ENCODE results near the gene COTL1.

The COTL1 gene

DNA sequence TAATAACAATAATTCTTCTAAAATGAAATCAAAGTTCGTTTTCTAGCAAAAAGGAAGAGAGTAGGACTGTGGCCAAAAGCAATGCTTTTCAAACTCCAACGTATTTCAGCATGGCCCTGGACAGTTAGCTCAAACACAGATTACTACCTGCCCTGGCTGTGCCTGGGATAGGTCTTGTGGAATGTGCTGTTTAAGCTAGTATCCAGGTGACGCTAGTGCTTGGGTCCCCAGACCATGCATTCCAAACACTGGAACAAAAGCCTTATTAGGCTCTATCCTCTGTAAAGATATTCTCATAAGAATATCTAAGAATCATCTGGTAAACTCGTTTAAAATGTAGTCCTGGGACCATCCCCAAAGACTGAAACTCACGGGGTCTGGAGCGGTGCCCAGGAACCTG is 60.8 kb downstream of the COTL1 start:
- Mint-ChIP-seq H3K27me3 (ENCODE audit: low read depth) (no peaks in the 10 kb centered on the region), H3K9me3 (no peaks in the 10 kb centered on the region), H3K27ac (no peak overlapping the region), H3K4me1 (ENCODE audit: low read depth) (peaks cover 35% of the 10 kb centered on the region), H3K4me3 (no peak overlapping the region), H3K36me3 (ENCODE audit: low read depth) (peaks cover 30% of the 10 kb centered on the region)

- Mint-ChIP-seq H3K27ac (peak overlapping the region; percentile 34), H3K4me1 (ENCODE audit: low read depth) (peaks cover 40% of the 10 kb centered on the region), H3K4me3 (no peak overlapping the region), H3K27me3 (ENCODE audit: low read depth) (no peaks in the 10 kb centered on the region), H3K36me3 (ENCODE audit: low read depth) (peaks cover 30% of the 10 kb centered on the region), H3K9me3 (no peaks in the 10 kb centered on the region)
Measured at GRCh38 chr16:84555418-84556196, 62.3 kb downstream of the COTL1 start.

- H3K36me3 Mint-ChIP-seq (ENCODE audit: low read depth): peaks cover 32% of the 10 kb centered on the region
- no peaks in the 10 kb centered on the region for H3K9me3 Mint-ChIP-seq
- peaks cover 43% of the 10 kb centered on the region for H3K4me1 Mint-ChIP-seq (ENCODE audit: low read depth)
- no peaks in the 10 kb centered on the region for H3K27me3 Mint-ChIP-seq (ENCODE audit: low read depth)
- H3K27ac Mint-ChIP-seq: peak overlapping the region; percentile 94
- peak overlapping the region; percentile 96 for H3K4me3 Mint-ChIP-seq
Measured at GRCh38 chr16:84554627-84555328, 63.1 kb downstream of the COTL1 start.

- H3K4me1 Mint-ChIP-seq (ENCODE audit: low read depth): peaks cover 50% of the 10 kb centered on the region
- H3K27ac Mint-ChIP-seq: peak overlapping the region; percentile 94
Measured at GRCh38 chr16:84553873-84554399, 63.9 kb downstream of the COTL1 start.

GRCh38 chr16:84552135-84552534 is 65.7 kb downstream of the COTL1 start:
- Mint-ChIP-seq H3K4me1 (ENCODE audit: low read depth) (peaks cover 59% of the 10 kb centered on the region), H3K9me3 (no peaks in the 10 kb centered on the region), H3K36me3 (ENCODE audit: low read depth) (peaks cover 40% of the 10 kb centered on the region), H3K27ac (peak overlapping the region; percentile 95), H3K4me3 (peak overlapping the region; percentile 96), H3K27me3 (ENCODE audit: low read depth) (no peaks in the 10 kb centered on the region)

More at GRCh38 chr16:84553873-84554399, 63.9 kb downstream of the COTL1 start:
- Mint-ChIP-seq H3K4me3 (peak overlapping the region; percentile 96), H3K27me3 (ENCODE audit: low read depth) (no peaks in the 10 kb centered on the region), H3K9me3 (no peaks in the 10 kb centered on the region), H3K36me3 (ENCODE audit: low read depth) (peaks cover 39% of the 10 kb centered on the region)

- Mint-ChIP-seq H3K27me3 (ENCODE audit: low read depth) (no peaks in the 10 kb centered on the region), H3K36me3 (ENCODE audit: low read depth) (peaks cover 53% of the 10 kb centered on the region), H3K27ac (peak overlapping the region; percentile 97), H3K4me1 (ENCODE audit: low read depth) (peaks cover 60% of the 10 kb centered on the region), H3K9me3 (no peaks in the 10 kb centered on the region), H3K4me3 (peak overlapping the region; percentile 85)
Measured at GRCh38 chr16:84550096-84550495, 67.8 kb downstream of the COTL1 start.

DNA sequence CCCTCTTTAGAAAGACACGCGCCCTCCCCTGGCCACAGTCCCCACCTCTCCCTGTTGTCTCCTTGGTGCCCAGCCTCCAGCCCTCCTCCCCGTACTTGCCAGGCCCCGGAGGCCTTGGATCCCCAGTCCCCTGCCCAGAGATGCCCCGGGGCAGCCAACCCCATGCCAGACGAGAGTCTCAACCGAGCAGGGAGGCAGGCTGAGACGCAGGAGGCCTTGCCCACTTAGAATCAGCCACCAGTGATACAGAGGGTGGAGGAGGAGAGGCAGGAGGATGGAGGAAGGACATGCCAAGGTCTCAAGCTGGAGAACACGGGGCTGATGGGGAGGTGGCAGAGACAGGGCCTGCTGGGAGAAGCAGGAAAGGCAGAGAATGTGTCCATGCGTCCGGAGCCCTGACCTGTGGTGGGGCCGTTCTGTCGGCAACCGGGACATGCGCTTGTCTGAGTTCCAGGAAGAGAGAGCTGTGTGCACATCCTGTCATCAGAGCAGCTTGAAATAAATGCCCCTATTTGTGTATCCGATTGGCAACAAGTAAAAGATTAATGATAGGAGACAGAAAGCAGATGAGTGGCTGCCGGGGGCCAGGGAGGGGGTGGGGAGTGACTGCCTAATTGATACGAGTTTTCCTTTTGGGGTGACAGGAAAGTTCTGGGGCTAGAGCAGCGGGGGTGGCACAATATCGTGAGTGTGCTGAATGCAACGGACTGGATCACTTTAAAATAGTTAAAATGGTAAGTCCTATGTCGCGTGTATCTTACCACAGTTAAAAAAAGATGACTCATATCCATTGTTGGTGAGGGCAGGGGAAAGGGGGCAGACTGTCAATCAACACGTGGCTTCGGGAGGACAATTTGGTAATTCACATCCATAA is 68.7 kb downstream of the COTL1 start:
- Mint-ChIP-seq H3K36me3 (ENCODE audit: low read depth) (peaks cover 57% of the 10 kb centered on the region), H3K9me3 (no peaks in the 10 kb centered on the region), H3K27ac (peak overlapping the region; percentile 97), H3K4me1 (ENCODE audit: low read depth) (peaks cover 59% of the 10 kb centered on the region), H3K4me3 (peak overlapping the region; percentile 85), H3K27me3 (ENCODE audit: low read depth) (no peaks in the 10 kb centered on the region)

DNA sequence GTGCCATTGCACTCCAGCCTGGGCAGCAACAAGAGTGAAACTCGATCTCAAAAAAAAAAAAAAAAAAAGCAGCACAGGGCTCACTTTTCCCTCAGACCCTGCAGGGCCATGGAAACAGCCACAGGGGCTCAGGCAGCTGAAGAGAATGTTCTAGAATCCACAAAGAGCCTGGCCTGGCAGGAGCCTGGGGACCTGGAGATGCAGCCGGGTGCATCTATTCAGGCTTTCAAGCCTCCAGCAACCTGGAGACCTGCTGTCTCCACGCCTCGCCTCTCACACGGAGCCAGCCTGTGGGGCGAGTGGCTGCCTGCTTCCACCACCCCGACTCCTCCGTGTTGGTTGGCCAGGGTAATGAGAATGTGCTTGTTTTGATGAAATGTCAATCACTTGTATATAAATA is 69.4 kb downstream of the COTL1 start:
- peaks cover 53% of the 10 kb centered on the region for H3K36me3 Mint-ChIP-seq (ENCODE audit: low read depth)
- peaks cover 57% of the 10 kb centered on the region for H3K4me1 Mint-ChIP-seq (ENCODE audit: low read depth)
- peak overlapping the region; percentile 85 for H3K4me3 Mint-ChIP-seq
- H3K9me3 Mint-ChIP-seq: no peaks in the 10 kb centered on the region
- no peaks in the 10 kb centered on the region for H3K27me3 Mint-ChIP-seq (ENCODE audit: low read depth)
- peak overlapping the region; percentile 97 for H3K27ac Mint-ChIP-seq

- Mint-ChIP-seq H3K9me3 (no peaks in the 10 kb centered on the region), H3K27ac (peak overlapping the region; percentile 23), H3K36me3 (ENCODE audit: low read depth) (peaks cover 49% of the 10 kb centered on the region), H3K4me3 (peak overlapping the region; percentile 49), H3K27me3 (ENCODE audit: low read depth) (no peaks in the 10 kb centered on the region), H3K4me1 (ENCODE audit: low read depth) (peaks cover 55% of the 10 kb centered on the region)
Measured at GRCh38 chr16:84547546-84548061, 70.3 kb downstream of the COTL1 start.

DNA sequence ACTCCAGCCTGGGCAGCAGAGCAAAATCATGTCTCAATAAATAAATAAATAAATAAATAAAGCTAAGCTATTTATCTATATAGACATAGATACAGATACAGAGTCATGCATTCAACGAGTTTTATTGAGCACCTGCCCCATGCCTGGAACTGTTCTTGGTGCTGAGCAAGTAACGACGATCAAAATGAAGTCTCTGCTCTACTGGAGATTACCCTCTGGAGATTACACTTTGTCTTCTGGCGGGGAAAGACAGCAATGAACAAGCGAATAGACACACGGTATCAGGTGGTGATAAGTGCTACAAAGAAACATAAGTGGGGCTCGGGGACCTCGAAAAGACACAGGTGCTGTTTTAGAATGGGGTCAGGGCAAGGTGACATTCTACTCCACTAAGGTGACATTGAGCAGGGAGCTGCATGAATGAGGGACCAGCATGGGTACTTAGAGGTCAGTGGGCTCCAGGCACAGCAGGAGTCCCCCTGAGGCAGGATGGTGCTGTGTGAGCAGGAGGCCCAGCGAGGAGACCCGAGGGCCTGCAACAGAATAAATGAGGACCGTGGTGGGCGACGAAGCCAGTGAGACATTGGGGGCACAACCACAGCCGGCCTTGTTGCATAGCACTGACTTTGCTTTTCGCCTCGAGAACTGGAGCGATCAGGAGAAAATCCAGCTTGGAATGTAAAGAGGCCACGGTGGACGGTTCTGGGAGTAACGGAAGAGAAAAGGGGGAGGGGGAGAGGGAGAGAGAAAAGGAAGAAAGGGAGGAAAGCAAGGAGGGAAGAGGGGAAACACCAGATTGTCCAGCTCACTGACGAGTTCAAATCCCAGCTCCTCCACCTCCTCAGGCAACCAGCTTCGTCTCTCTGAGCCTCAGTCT is 71.0 kb downstream of the COTL1 start:
- Mint-ChIP-seq H3K9me3 (no peaks in the 10 kb centered on the region), H3K4me1 (ENCODE audit: low read depth) (peaks cover 50% of the 10 kb centered on the region), H3K27me3 (ENCODE audit: low read depth) (no peaks in the 10 kb centered on the region), H3K27ac (peak overlapping the region; percentile 23), H3K4me3 (peak overlapping the region; percentile 49), H3K36me3 (ENCODE audit: low read depth) (peaks cover 45% of the 10 kb centered on the region)

GRCh38 chr16:84545114-84545737 is 72.7 kb downstream of the COTL1 start:
- H3K9me3 Mint-ChIP-seq: no peaks in the 10 kb centered on the region
- peaks cover 39% of the 10 kb centered on the region for H3K36me3 Mint-ChIP-seq (ENCODE audit: low read depth)
- peaks cover 43% of the 10 kb centered on the region for H3K4me1 Mint-ChIP-seq (ENCODE audit: low read depth)
- H3K27ac Mint-ChIP-seq: no peak overlapping the region
- H3K27me3 Mint-ChIP-seq (ENCODE audit: low read depth): no peaks in the 10 kb centered on the region
- H3K4me3 Mint-ChIP-seq: no peak overlapping the region

DNA sequence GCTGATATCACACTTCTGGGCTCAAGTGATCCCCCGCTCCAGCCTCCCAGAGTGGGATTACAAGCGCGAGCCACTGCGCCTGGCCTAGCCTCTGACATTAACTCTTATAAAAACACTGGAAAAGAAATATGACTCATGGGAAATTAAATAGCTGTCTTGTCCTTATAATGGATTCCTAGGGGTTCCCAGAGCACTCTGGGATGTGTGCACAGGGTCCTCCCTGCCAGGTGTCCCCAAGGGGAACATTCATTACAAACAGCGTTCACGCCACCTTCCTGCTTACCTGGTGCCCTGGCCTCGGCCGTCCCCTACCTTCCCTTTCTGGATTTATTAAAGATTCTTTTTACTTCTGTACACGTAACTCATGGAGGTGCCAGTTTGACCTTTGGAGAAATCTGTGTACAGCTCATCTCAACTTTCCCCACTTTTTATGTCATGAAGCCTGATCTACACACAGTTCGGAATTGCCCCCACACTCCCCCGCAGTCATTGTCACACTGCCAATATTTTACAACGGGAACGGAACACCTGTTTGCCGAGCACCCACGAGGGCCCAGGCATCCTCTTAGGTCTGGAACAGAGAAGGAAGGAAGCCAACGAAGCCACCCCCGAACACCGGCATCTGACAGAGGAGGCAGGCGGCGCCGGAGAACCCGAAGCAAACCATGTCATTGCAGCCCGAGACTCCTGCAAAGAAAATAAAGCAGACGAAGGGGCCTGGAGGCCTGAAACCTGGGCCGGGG is 73.7 kb downstream of the COTL1 start:
- H3K4me3 Mint-ChIP-seq: peak overlapping the region; percentile 22
- peaks cover 37% of the 10 kb centered on the region for H3K36me3 Mint-ChIP-seq (ENCODE audit: low read depth)
- H3K9me3 Mint-ChIP-seq: no peaks in the 10 kb centered on the region
- H3K4me1 Mint-ChIP-seq (ENCODE audit: low read depth): peaks cover 37% of the 10 kb centered on the region
- H3K27ac Mint-ChIP-seq: peak overlapping the region; percentile 67
- no peaks in the 10 kb centered on the region for H3K27me3 Mint-ChIP-seq (ENCODE audit: low read depth)
